Left hindlimb (tissue), 1 donor: ENCODE measurements around the gene ITGA8.
"Not testable (repeated sequence)": the region's sequence is repeated elsewhere in the genome, so short reads cannot be mapped to it uniquely, and the experiment has no call there.

Experiments
- DNase-seq: peaks from one replicate; pipeline ENCODE4 v3.0.0-alpha.2; 2018

ITGA8 gene

GRCh38 chr10:15605740-15606369, 113.9 kb downstream of the ITGA8 start:
- no peak for DNase-seq

GRCh38 chr10:15603446-15604011, 116.2 kb downstream of the ITGA8 start:
- no peak for DNase-seq

GRCh38 chr10:15601819-15602218, 117.9 kb downstream of the ITGA8 start:
- no peak for DNase-seq

- no peak for DNase-seq
Measured at GRCh38 chr10:15595260-15595659, 124.5 kb downstream of the ITGA8 start.

- DNase-seq = no peak
Measured at GRCh38 chr10:15591937-15592336, 127.8 kb downstream of the ITGA8 start.

GRCh38 chr10:15591431-15591830, 128.3 kb downstream of the ITGA8 start:
- DNase-seq = no peak

- no peak for DNase-seq
Measured at GRCh38 chr10:15588635-15589508, 130.8 kb downstream of the ITGA8 start.

- DNase-seq = no peak
Measured at GRCh38 chr10:15588151-15588550, 131.6 kb downstream of the ITGA8 start.

- no peak for DNase-seq
Measured at GRCh38 chr10:15587271-15587670, 132.5 kb downstream of the ITGA8 start.

GRCh38 chr10:15585303-15585715, 134.4 kb downstream of the ITGA8 start:
- DNase-seq = peak; percentile 45

- DNase-seq = not testable (repeated sequence)
Measured at GRCh38 chr10:15582972-15583371, 136.8 kb downstream of the ITGA8 start.

GRCh38 chr10:15579605-15580004, 140.1 kb downstream of the ITGA8 start:
- DNase-seq = no peak

GRCh38 chr10:15572531-15573045, 147.1 kb downstream of the ITGA8 start:
- peak; percentile 43 for DNase-seq

GRCh38 chr10:15571575-15571974, 148.1 kb downstream of the ITGA8 start:
- peak; percentile 32 for DNase-seq

- DNase-seq = no peak
Measured at GRCh38 chr10:15570738-15571339, 148.9 kb downstream of the ITGA8 start.

GRCh38 chr10:15567952-15568351, 151.8 kb downstream of the ITGA8 start:
- no peak for DNase-seq

GRCh38 chr10:15563246-15563645, 156.5 kb downstream of the ITGA8 start:
- no peak for DNase-seq

GRCh38 chr10:15562578-15562977, 157.1 kb downstream of the ITGA8 start:
- no peak for DNase-seq

- no peak for DNase-seq
Measured at GRCh38 chr10:15562116-15562515, 157.6 kb downstream of the ITGA8 start.

- DNase-seq = no peak
Measured at GRCh38 chr10:15558136-15558535, 161.6 kb downstream of the ITGA8 start.

- not testable (repeated sequence) for DNase-seq
Measured at GRCh38 chr10:15557168-15557567, 162.6 kb downstream of the ITGA8 start.

GRCh38 chr10:15550950-15551349, 168.8 kb downstream of the ITGA8 start:
- no peak for DNase-seq

GRCh38 chr10:15548331-15548730, 171.4 kb downstream of the ITGA8 start:
- DNase-seq = no peak
